IMR-90 (cell line): ENCODE data around the gene ZMYND10. TPM values are rescaled to one million over a fixed set of nuclear protein-coding genes. Genes with fewer than 3 reads are reported as not detected.

Experiments
- ATAC-seq: fragments of 200-7000 bp; cut with Tn5 transposase; 2 replicates; pipeline ENCODE4 v1.9.1; 2020; ENCODE audit warnings: low read depth, mild to moderate bottlenecking, moderate library complexity
- BruUV-seq: library from RNA; stranded (reverse); fragments of 400-500 nt; replicated peaks from 2 replicates; lab custom pipeline; 2021; lab: Mats Ljungman, UMichigan
- CTCF ChIA-PET: fragments of 300-600 bp; formaldehyde crosslinking; extraction: SDS; loops from one replicate; lab custom pipeline; 2021; ENCODE audit warnings: antibody characterized with exemption; lab: Yijun Ruan, JAX
- POLR2A ChIA-PET: fragments of 300-600 bp; sonication (Branson Sonifier 250); formaldehyde crosslinking; loops from one replicate; lab custom pipeline; 2022; ENCODE audit warnings: antibody characterized with exemption; ENCODE audit not compliant: unreplicated experiment; lab: Charles Lee
- DNase-seq: peaks from one replicate; pipeline ENCODE4 v3.0.0; 2013
- H2AFZ ChIP-seq: replicated peaks from 2 replicates; pipeline ENCODE3; 2013; ENCODE audit warnings: low read length, mild to moderate bottlenecking; ENCODE audit not compliant: poor library complexity
- H2AK5ac ChIP-seq: 2 replicates; pipeline ENCODE4 v1.6.1; 2013; ENCODE audit warnings: low read depth, low read length, inconsistent platforms
- H2AK9ac ChIP-seq: replicated peaks from 2 replicates; pipeline ENCODE3; 2013; ENCODE audit warnings: mild to moderate bottlenecking, low read depth, low read length, moderate library complexity; ENCODE audit not compliant: poor library complexity
- H2BK120ac ChIP-seq: 2 replicates; pipeline ENCODE4 v1.6.1; 2013; ENCODE audit warnings: low read depth, low read length, inconsistent platforms
- H2BK15ac ChIP-seq: 3 replicates; pipeline ENCODE4 v1.6.1; 2013; ENCODE audit warnings: low read depth, low read length, inconsistent platforms
- H2BK20ac ChIP-seq: 2 replicates; pipeline ENCODE4 v1.6.1; 2013; ENCODE audit warnings: low read depth, mild to moderate bottlenecking, inconsistent platforms, low read length, moderate library complexity
- H2BK5ac ChIP-seq: 2 replicates; pipeline ENCODE4 v1.6.1; 2013; ENCODE audit warnings: mild to moderate bottlenecking, low read depth, low read length, inconsistent platforms; ENCODE audit not compliant: poor library complexity, severe bottlenecking
- H3K14ac ChIP-seq: replicated peaks from 2 replicates; pipeline ENCODE4 v1.6.1; 2013; ENCODE audit warnings: low read depth, low read length, inconsistent platforms
- H3K18ac ChIP-seq: 2 replicates; pipeline ENCODE4 v1.6.1; 2013; ENCODE audit warnings: low read depth, low read length, control low read depth
- H3K23ac ChIP-seq: 2 replicates; pipeline ENCODE4 v1.6.1; 2013; ENCODE audit warnings: low read depth, low read length, inconsistent platforms
- H3K27ac ChIP-seq: 2 replicates; pipeline ENCODE4 v1.5.1; 2013; ENCODE audit warnings: mild to moderate bottlenecking, control low read depth, low read length; ENCODE audit not compliant: insufficient read depth
- H3K27me3 ChIP-seq: 2 replicates; pipeline ENCODE4 v1.6.1; 2013; ENCODE audit warnings: low read length; ENCODE audit not compliant: control insufficient read depth, insufficient read depth
- H3K36me3 ChIP-seq: 2 replicates; pipeline ENCODE4 v1.6.1; 2013; ENCODE audit warnings: low read length, mixed read lengths; ENCODE audit not compliant: control insufficient read depth, insufficient read depth
- H3K4ac ChIP-seq: 2 replicates; pipeline ENCODE4 v1.6.1; 2013; ENCODE audit warnings: low read depth, low read length, inconsistent platforms
- H3K4me1 ChIP-seq: 2 replicates; pipeline ENCODE4 v1.6.1; 2013; ENCODE audit warnings: low read length, mixed read lengths; ENCODE audit not compliant: control insufficient read depth, insufficient read depth
- H3K4me2 ChIP-seq: 2 replicates; pipeline ENCODE4 v1.6.1; 2013; ENCODE audit warnings: low read depth, mild to moderate bottlenecking, control low read depth, low read length, moderate library complexity
- H3K4me3 ChIP-seq: 2 replicates; pipeline ENCODE4 v1.5.1; 2013; ENCODE audit warnings: low read depth, mild to moderate bottlenecking, control low read depth, low read length, moderate library complexity; ENCODE audit not compliant: insufficient read depth
- H3K56ac ChIP-seq: 2 replicates; pipeline ENCODE4 v1.6.1; 2013; ENCODE audit warnings: low read length, inconsistent platforms; ENCODE audit not compliant: insufficient read depth; ENCODE audit errors: extremely low read depth
- H3K79me1 ChIP-seq, 2 experiments: 2 replicates each; pipeline ENCODE4 v1.6.1; 2013; ENCODE audit warnings: low read length in 2 of 2, inconsistent platforms in 1 of 2, low read depth in 1 of 2
- H3K9ac ChIP-seq: 2 replicates; pipeline ENCODE4 v1.6.1; 2013; ENCODE audit warnings: low read depth, low read length, control low read depth
- H3K9me1 ChIP-seq: 2 replicates; pipeline ENCODE4 v1.6.1; 2013; ENCODE audit warnings: low read length, inconsistent platforms; ENCODE audit not compliant: insufficient read depth
- H3K9me3 ChIP-seq: 2 replicates; pipeline ENCODE4 v1.6.1; 2013; ENCODE audit warnings: low read length; ENCODE audit not compliant: control insufficient read depth, insufficient read depth
- H4K20me1 ChIP-seq: 2 replicates; pipeline ENCODE4 v1.6.1; 2013; ENCODE audit warnings: low read length, inconsistent platforms; ENCODE audit not compliant: insufficient read depth
- H4K5ac ChIP-seq: 2 replicates; pipeline ENCODE4 v1.6.1; 2013; ENCODE audit warnings: mild to moderate bottlenecking, low read depth, low read length, control low read depth
- H4K8ac ChIP-seq, 2 experiments: 2 replicates each; pipeline ENCODE4 v1.6.1; 2013; ENCODE audit warnings: low read depth in 2 of 2, low read length in 2 of 2, control low read depth in 1 of 2, inconsistent platforms in 1 of 2
- H4K91ac ChIP-seq: 2 replicates; pipeline ENCODE4 v1.6.1; 2013; ENCODE audit warnings: low read depth, low read length, inconsistent platforms; ENCODE audit not compliant: insufficient read depth
- BHLHE40 ChIP-seq: fragments of 150-350 bp; IDR thresholded peaks from 2 replicates; pipeline ENCODE4 v1.6.1; 2016; ENCODE audit warnings: mild to moderate bottlenecking, low read depth, low read length
- CEBPB ChIP-seq: IDR thresholded peaks from 2 replicates; pipeline ENCODE4 v1.6.1; 2012; ENCODE audit warnings: low read depth, low read length, improper control_type of control experiment
- CHD1 ChIP-seq: IDR thresholded peaks from 2 replicates; pipeline ENCODE4 v1.6.1; 2012; ENCODE audit warnings: low read depth, low read length, improper control_type of control experiment
- MAFK ChIP-seq: IDR thresholded peaks from 2 replicates; pipeline ENCODE4 v1.6.1; 2012; ENCODE audit warnings: low read depth, low read length, improper control_type of control experiment
- MAZ ChIP-seq: IDR thresholded peaks from 2 replicates; pipeline ENCODE4 v1.6.1; 2012; ENCODE audit warnings: low read depth, mild to moderate bottlenecking, low read length, improper control_type of control experiment, moderate library complexity, borderline replicate concordance
- MXI1 ChIP-seq: IDR thresholded peaks from 2 replicates; pipeline ENCODE4 v1.6.1; 2012; ENCODE audit warnings: low read depth, mild to moderate bottlenecking, low read length, moderate library complexity, borderline replicate concordance
- NFE2L2 ChIP-seq: fragments of 150-350 bp; IDR thresholded peaks from 2 replicates; pipeline ENCODE4 v1.6.1; 2016; ENCODE audit warnings: low read depth, mild to moderate bottlenecking, low read length
- POLR2A ChIP-seq: IDR thresholded peaks from 2 replicates; pipeline ENCODE4 v1.6.1; 2012; ENCODE audit warnings: mild to moderate bottlenecking, low read depth, low read length
- RAD21 ChIP-seq: IDR thresholded peaks from 2 replicates; pipeline ENCODE4 v1.6.1; 2012; ENCODE audit warnings: low read length, improper control_type of control experiment
- RCOR1 ChIP-seq: IDR thresholded peaks from 2 replicates; pipeline ENCODE4 v1.6.1; 2012; ENCODE audit warnings: mild to moderate bottlenecking, low read length, improper control_type of control experiment; ENCODE audit not compliant: insufficient replicate concordance
- SMC3 ChIP-seq: fragments of 150-350 bp; IDR thresholded peaks from 2 replicates; pipeline ENCODE4 v1.6.1; 2016; ENCODE audit warnings: low read depth, mild to moderate bottlenecking, antibody characterized with exemption, low read length, moderate library complexity
- WGBS, 2 experiments: methylation state at CpG; one replicate each; pipeline versions ENCODE4 v1.1.5 to v1.1.7; 2013; ENCODE audit warnings: missing lambda C conversion rate in 2 of 2; ENCODE audit not compliant: insufficient read length in 1 of 2; ENCODE audit errors: extremely low coverage in 2 of 2; 5-methylcytosine and 5-hydroxymethylcytosine counted together
- dilution Hi-C: fragments of 300-500 bp; cut with HindIII; formaldehyde crosslinking; loops from one replicate; pipeline ENCODE4 v1.14.3; 2018; ENCODE audit warnings: low sequenced_read_pairs; ENCODE audit not compliant: unreplicated experiment
- in situ Hi-C: fragments of 300-500 bp; cut with MboI; formaldehyde crosslinking; loops from 3 replicates; pipeline ENCODE4 v1.14.3; 2019; ENCODE audit warnings: low sequenced_read_pairs, inconsistent platforms, mixed read lengths
- intact Hi-C: fragments of 100-400 bp; cut with micrococcal nuclease; formaldehyde crosslinking; loops from 2 replicates; pipeline ENCODE4 v1.10.0; 2022
- polyA plus RNA-seq, 3 experiments: library from polyadenylated mRNA; depleted of rRNA; stranded (reverse); fragments of >200 nt; gene quantifications; 2 replicates each; pipeline ENCODE4 v1.2.3, GENCODE V29; 2012; ENCODE audit warnings: low replicate concordance in 1 of 3
- total RNA-seq: library from RNA; depleted of rRNA; stranded (reverse); fragments of >200 nt; gene quantifications from 2 replicates; pipeline ENCODE4 v1.2.3, GENCODE V29; 2012
- TF ChIP-seq, protein P1 (sequence below): fragments of 150-350 bp; IDR thresholded peaks from 2 replicates; pipeline ENCODE4 v1.6.1; 2016; ENCODE audit warnings: low read depth, mild to moderate bottlenecking, low read length, moderate library complexity, borderline replicate concordance
- TF ChIP-seq, protein P2 (sequence below): conservative IDR thresholded peaks from 2 replicates; pipeline ENCODE4 v1.5.1; 2012; ENCODE audit warnings: mild to moderate bottlenecking, low read depth, low read length, improper control_type of control experiment
- TF ChIP-seq, protein P3 (sequence below): fragments of 150-350 bp; IDR thresholded peaks from 2 replicates; pipeline ENCODE4 v1.6.1; 2017; ENCODE audit warnings: mild to moderate bottlenecking, antibody characterized with exemption, low read length, low read depth

ZMYND10 gene
- total and polyA plus RNA-seq, 2 of the 4 experiments (the other 2 are of a cell fraction): 1.1 to 1.4 TPM

DNA sequence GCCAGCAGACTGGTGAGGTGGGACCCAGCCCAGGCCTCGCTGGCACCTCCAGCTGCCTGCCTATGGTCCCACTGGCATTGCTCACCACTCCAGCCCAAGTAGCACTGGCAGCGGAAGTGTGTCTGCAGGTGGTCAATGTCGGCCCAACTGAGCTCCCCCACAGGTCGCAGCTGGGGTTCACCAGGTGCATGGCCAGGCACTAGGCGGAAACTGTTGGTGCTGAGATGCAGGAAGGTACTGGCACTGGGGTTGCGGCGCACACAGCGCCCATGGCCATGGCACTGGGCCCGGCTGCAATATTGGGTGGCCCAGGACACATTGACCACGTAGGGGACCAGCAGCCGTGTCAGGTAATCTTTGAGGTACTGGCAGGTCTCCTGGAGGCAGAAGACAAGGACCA, 27.4 kb downstream of the ZMYND10 start:
- BruUV-seq: TSS peak; percentile 38
- in situ Hi-C loops (no loop called here), intact Hi-C loops (no loop called here), dilution Hi-C loops (no loop called here)
- no peak overlapping the region for H3K4me2 ChIP-seq
- no peak overlapping the region for H4K8ac ChIP-seq
- H2BK120ac ChIP-seq: no peak overlapping the region
- no peaks in the 10 kb centered on the region for H3K27me3 ChIP-seq
- H3K23ac ChIP-seq: no peak overlapping the region
- H4K91ac ChIP-seq: no peak overlapping the region
- H4K20me1 ChIP-seq: 0 out of 2 replicates have a peak, but pooled peaks cover 18% of the 10 kb centered on the region
- CTCF ChIA-PET: no interaction called here
- ATAC-seq (no peak), DNase-seq (no peak)
- no peak overlapping the region for H3K4me3 ChIP-seq
- no peak overlapping the region for H2BK20ac ChIP-seq
- H3K4ac ChIP-seq: no peak overlapping the region
- H2BK15ac ChIP-seq: no peak overlapping the region
- H2AK5ac ChIP-seq: no peak overlapping the region
- no peak overlapping the region for H2AFZ ChIP-seq
- no peak overlapping the region for H3K27ac ChIP-seq
- 95% methylated on average over 10 of the region's 11 CpGs; no CpG with 5 or more reads in 1 of the 2 experiments for WGBS, 2 experiments
- H3K4me1 ChIP-seq: peaks cover 25% of the 10 kb centered on the region
- no peaks in the 10 kb centered on the region for H3K9me3 ChIP-seq
- H4K5ac ChIP-seq: no peak overlapping the region
- no peak overlapping the region for H2BK5ac ChIP-seq
- peaks cover 29 to 57% of the 10 kb centered on the region in 2 experiments for H3K79me1 ChIP-seq
- no peak overlapping the region for H3K9ac ChIP-seq
- H2AK9ac ChIP-seq: no peak overlapping the region
- POLR2A ChIA-PET: no interaction called here
- no peak overlapping the region for H3K56ac ChIP-seq
- H3K18ac ChIP-seq: no peak overlapping the region
- peaks cover 23% of the 10 kb centered on the region for H3K9me1 ChIP-seq
- H3K14ac ChIP-seq: no peak overlapping the region
- TF ChIP-seq, protein P1, sequence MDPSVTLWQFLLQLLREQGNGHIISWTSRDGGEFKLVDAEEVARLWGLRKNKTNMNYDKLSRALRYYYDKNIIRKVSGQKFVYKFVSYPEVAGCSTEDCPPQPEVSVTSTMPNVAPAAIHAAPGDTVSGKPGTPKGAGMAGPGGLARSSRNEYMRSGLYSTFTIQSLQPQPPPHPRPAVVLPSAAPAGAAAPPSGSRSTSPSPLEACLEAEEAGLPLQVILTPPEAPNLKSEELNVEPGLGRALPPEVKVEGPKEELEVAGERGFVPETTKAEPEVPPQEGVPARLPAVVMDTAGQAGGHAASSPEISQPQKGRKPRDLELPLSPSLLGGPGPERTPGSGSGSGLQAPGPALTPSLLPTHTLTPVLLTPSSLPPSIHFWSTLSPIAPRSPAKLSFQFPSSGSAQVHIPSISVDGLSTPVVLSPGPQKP: no peak
- TF ChIP-seq MAZ: no peak
- TF ChIP-seq RCOR1: no peak
- TF ChIP-seq, protein P2, sequence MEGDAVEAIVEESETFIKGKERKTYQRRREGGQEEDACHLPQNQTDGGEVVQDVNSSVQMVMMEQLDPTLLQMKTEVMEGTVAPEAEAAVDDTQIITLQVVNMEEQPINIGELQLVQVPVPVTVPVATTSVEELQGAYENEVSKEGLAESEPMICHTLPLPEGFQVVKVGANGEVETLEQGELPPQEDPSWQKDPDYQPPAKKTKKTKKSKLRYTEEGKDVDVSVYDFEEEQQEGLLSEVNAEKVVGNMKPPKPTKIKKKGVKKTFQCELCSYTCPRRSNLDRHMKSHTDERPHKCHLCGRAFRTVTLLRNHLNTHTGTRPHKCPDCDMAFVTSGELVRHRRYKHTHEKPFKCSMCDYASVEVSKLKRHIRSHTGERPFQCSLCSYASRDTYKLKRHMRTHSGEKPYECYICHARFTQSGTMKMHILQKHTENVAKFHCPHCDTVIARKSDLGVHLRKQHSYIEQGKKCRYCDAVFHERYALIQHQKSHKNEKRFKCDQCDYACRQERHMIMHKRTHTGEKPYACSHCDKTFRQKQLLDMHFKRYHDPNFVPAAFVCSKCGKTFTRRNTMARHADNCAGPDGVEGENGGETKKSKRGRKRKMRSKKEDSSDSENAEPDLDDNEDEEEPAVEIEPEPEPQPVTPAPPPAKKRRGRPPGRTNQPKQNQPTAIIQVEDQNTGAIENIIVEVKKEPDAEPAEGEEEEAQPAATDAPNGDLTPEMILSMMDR: no peak
- TF ChIP-seq BHLHE40: no peak
- no peak for TF ChIP-seq SMC3
- TF ChIP-seq MXI1: no peak
- TF ChIP-seq, protein P3, sequence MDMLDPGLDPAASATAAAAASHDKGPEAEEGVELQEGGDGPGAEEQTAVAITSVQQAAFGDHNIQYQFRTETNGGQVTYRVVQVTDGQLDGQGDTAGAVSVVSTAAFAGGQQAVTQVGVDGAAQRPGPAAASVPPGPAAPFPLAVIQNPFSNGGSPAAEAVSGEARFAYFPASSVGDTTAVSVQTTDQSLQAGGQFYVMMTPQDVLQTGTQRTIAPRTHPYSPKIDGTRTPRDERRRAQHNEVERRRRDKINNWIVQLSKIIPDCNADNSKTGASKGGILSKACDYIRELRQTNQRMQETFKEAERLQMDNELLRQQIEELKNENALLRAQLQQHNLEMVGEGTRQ: no peak
- no peak for TF ChIP-seq POLR2A
- TF ChIP-seq RAD21: no peak
- no peak for TF ChIP-seq CEBPB
- no peak for TF ChIP-seq MAFK
- TF ChIP-seq CHD1: no peak
- TF ChIP-seq NFE2L2: no peak
- H3K36me3 ChIP-seq: peaks cover 38% of the 10 kb centered on the region
